WI38 (cell line): ENCODE results near the gene SMKR1.

ENCODE experiments used
- H3K4me3 ChIP-seq: 2 replicates; pipeline ENCODE4 v1.5.1; 2011; ENCODE audit warnings: low read depth, mild to moderate bottlenecking, control low read depth, low read length
- TF ChIP-seq, protein P1 (sequence below): IDR thresholded peaks from 2 replicates; pipeline ENCODE4 v1.5.1; 2012; ENCODE audit warnings: low read depth, mild to moderate bottlenecking, control low read depth, low read length

SMKR1 gene

DNA sequence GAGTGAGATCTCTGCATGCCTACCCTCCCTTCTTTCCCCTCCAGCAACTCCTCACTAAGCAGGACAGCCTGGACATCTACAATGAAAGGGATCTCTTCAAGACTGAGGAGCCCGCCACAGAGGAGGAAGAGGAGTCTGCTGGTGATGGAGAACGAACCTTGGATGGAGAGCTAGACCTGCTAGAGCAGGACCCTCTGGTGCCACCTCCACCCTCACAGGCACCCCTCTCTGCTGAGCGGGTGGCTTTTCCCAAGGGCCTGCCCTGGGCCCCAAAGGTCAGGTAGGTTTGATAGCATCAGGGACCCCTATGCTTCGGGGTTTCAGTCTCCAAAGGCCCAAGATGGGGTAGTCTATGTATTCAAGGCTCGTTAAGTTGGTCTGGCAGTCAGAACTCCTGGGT is 44.2 kb upstream of the SMKR1 start:
- no peak overlapping the region for H3K4me3 ChIP-seq
- TF ChIP-seq, protein P1, sequence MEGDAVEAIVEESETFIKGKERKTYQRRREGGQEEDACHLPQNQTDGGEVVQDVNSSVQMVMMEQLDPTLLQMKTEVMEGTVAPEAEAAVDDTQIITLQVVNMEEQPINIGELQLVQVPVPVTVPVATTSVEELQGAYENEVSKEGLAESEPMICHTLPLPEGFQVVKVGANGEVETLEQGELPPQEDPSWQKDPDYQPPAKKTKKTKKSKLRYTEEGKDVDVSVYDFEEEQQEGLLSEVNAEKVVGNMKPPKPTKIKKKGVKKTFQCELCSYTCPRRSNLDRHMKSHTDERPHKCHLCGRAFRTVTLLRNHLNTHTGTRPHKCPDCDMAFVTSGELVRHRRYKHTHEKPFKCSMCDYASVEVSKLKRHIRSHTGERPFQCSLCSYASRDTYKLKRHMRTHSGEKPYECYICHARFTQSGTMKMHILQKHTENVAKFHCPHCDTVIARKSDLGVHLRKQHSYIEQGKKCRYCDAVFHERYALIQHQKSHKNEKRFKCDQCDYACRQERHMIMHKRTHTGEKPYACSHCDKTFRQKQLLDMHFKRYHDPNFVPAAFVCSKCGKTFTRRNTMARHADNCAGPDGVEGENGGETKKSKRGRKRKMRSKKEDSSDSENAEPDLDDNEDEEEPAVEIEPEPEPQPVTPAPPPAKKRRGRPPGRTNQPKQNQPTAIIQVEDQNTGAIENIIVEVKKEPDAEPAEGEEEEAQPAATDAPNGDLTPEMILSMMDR: no peak

DNA sequence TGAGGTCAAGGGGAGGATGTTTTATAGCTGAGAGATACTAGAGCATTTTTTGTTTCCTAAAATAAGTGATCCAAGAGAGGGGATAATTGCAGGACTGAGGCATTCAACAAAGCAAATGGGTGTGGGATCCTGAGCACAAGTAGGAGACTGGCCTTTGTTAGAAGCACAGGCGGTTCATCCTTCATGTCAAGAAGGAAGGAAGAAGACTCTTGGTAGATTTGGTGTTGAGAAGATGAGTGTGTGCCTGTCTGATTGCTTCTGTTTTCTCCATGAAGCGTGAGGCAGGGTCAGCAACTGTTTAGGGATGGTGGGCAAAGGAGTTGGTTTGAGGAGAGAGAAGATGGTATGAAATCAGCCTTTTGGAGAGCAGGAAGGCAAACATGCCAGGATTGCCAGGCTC is 40.5 kb upstream of the SMKR1 start:
- TF ChIP-seq, protein P1: no peak
- no peak overlapping the region for H3K4me3 ChIP-seq

DNA sequence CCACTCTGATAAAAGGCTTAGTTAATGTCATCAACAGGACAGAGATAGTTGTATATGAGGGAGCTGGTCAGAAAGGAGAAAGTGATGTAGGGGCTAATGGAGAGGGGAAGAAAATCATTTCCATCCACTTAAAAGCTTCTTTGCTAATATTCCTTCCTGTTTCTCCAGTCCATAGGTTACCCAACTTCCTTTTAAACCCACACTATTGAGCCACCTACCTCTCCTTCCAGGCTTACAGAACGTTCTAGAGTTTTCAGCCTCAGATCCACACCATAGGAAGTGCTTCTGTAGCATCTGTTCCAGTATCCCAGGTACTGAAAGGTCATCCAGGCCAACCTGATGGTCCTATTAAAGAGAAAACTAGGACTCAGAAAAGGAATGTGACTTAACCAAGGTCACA is 39.9 kb upstream of the SMKR1 start:
- H3K4me3 ChIP-seq: no peak overlapping the region
- TF ChIP-seq, protein P1: no peak

DNA sequence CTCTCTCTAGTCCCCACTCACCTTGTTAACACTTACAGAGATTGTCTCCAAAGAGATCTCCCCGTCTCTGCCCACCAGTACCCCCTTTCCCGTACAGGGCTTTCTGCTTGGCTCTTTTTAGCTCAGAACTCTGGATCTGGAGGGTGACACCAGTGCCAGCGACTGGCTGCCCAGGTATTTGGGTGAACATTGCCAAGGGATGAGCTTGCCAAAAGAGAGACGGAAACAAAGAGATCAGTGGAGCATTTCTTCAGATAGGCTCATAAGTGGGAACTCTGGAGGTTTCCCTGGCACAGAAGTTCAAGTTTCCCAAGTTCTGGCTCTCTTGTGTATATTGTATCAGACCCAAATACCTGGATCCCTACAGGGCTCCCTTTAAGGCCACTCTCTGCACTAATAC is 38.1 kb upstream of the SMKR1 start:
- no peak overlapping the region for H3K4me3 ChIP-seq
- TF ChIP-seq, protein P1: no peak

DNA sequence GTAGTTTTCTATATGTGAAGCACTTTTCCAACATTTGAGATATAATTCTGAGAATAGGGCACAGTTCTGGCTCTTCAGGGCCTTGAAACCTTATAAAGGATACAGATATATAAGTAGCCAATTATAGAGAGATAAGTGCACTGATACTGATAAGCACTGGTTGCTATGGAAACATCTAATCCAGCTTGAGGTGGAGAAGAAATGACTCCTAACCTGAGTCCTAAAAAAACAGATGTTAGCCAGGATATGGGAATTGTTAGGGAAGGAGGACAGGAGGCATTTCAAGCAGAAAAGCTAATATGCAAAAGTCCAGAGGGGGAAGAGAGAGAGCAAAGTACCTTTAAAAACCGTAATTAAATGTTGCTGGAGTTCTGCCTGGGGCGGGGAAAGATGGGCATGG is 37.3 kb upstream of the SMKR1 start:
- TF ChIP-seq, protein P1: no peak
- H3K4me3 ChIP-seq: no peak overlapping the region

DNA sequence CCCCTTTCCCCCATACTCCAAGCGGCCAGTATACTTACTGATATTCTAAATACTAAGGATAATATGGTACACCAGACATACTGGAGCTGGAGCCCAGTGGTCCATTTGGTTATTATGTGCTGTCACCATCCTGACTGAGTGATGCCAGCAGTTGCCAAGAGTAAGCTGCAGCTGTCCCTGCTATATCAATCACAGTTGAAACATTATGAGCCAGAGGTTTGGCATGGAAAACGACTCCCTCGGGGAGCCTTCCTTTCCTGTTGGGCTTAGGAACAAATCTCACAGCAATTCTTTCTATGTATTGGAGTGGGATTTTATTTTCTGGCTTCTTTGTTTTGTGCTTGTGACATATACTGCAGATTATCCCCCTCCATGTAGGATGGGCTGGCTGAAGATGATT is 35.5 kb upstream of the SMKR1 start:
- H3K4me3 ChIP-seq: no peak overlapping the region
- TF ChIP-seq, protein P1: no peak

DNA sequence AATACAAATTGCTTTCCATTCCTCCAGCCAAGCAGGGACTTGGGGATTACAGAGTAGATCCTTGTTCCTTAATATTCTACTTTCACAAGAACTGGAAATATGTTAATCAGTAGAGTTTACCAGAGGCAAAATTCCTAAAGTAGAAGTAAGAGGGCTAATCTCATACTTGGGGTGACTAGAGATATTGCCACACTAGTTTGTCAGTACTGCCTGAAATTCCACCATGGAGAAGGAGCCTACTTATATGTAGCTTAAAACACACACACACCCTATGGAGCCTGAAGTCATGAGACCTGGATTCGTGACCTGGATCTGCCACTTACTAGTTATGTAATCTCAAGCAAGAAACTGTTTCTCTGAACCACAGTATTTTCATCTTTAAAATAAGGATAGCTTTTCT is 34.2 kb upstream of the SMKR1 start:
- TF ChIP-seq, protein P1: no peak
- no peak overlapping the region for H3K4me3 ChIP-seq
